Mucosa of gallbladder (tissue), 1 donor: ENCODE results near the gene PYGL. TPM values are rescaled to one million over a fixed set of nuclear protein-coding genes. Genes with fewer than 3 reads are reported as not detected.
"Not testable (repeated sequence)": the region's sequence is repeated elsewhere in the genome, so short reads cannot be mapped to it uniquely, and the experiment has no call there.

Experiments used
- DNase-seq: peaks from one replicate; pipeline ENCODE4 v3.0.0-alpha.2; 2020; ENCODE audit warnings: low spot score
- total RNA-seq: library from RNA; stranded (reverse); gene quantifications from one replicate; pipeline ENCODE4 v1.2.1, GENCODE V29; 2021
- donor health status: DM: no; HTN: no; CAD: no.

Gene PYGL
- total RNA-seq, 1 donor from 2014 or later: 11.2 TPM

- peak; percentile 21 for DNase-seq
Observed at GRCh38 chr14:50928002-50928635, 16.2 kb downstream of the PYGL start.

- no peak for DNase-seq
Observed at GRCh38 chr14:50926851-50927386, 17.4 kb downstream of the PYGL start.

- no peak for DNase-seq
Observed at GRCh38 chr14:50924843-50925242, 19.4 kb downstream of the PYGL start.

- DNase-seq: no peak
Observed at GRCh38 chr14:50924236-50924635, 20.0 kb downstream of the PYGL start.

- DNase-seq: no peak
Observed at GRCh38 chr14:50922803-50923202, 21.5 kb downstream of the PYGL start.

GRCh38 chr14:50920482-50921230 is 23.6 kb downstream of the PYGL start:
- DNase-seq: no peak

GRCh38 chr14:50919524-50919923 is 24.8 kb downstream of the PYGL start:
- DNase-seq: not testable (repeated sequence)

GRCh38 chr14:50917449-50917848 is 26.8 kb downstream of the PYGL start:
- DNase-seq: no peak

GRCh38 chr14:50910495-50911420 is 33.5 kb downstream of the PYGL start:
- no peak for DNase-seq

GRCh38 chr14:50906326-50907065 is 37.8 kb downstream of the PYGL start:
- no peak for DNase-seq

- no peak for DNase-seq
Observed at GRCh38 chr14:50904719-50905118, 39.6 kb downstream of the PYGL start.

GRCh38 chr14:50901361-50901760 is 42.9 kb downstream of the PYGL start:
- DNase-seq: no peak

GRCh38 chr14:50897658-50898175 is 46.6 kb downstream of the PYGL start:
- no peak for DNase-seq

- not testable (repeated sequence) for DNase-seq
Observed at GRCh38 chr14:50897005-50897404, 47.3 kb downstream of the PYGL start.

- not testable (repeated sequence) for DNase-seq
Observed at GRCh38 chr14:50896421-50896820, 47.9 kb downstream of the PYGL start.

- DNase-seq: no peak
Observed at GRCh38 chr14:50892255-50892654, 52.0 kb downstream of the PYGL start.

- no peak for DNase-seq
Observed at GRCh38 chr14:50887476-50887875, 56.8 kb downstream of the PYGL start.

- DNase-seq: no peak
Observed at GRCh38 chr14:50883827-50884197, 60.5 kb downstream of the PYGL start.

- peak; percentile 21 for DNase-seq
Observed at GRCh38 chr14:50882932-50883826, 61.1 kb downstream of the PYGL start.
